Peyer's patch (tissue), 4 donors: ENCODE results near the gene SIAH1.

ENCODE experiments used
- POLR2A ChIP-seq, 2 donors: fragments of 450-650 bp; IDR thresholded peaks; one replicate each; pipeline ENCODE4 v1.5.1; 2017; ENCODE audit warnings: antibody characterized with exemption in 2 of 2, mild to moderate bottlenecking in 2 of 2, moderate library complexity in 2 of 2
- TF ChIP-seq, protein P1 (sequence below), 6 experiments: fragments of 450-650 bp in 4 of 6; fragments of 200-600 bp in 2 of 6; sonication (generic) in 1 of 6; IDR thresholded peaks; one replicate each; pipeline ENCODE4 v1.5.1; 2017 to 2019; ENCODE audit warnings: antibody characterized with exemption in 6 of 6, mild to moderate bottlenecking in 3 of 6, moderate library complexity in 1 of 6

DNA sequence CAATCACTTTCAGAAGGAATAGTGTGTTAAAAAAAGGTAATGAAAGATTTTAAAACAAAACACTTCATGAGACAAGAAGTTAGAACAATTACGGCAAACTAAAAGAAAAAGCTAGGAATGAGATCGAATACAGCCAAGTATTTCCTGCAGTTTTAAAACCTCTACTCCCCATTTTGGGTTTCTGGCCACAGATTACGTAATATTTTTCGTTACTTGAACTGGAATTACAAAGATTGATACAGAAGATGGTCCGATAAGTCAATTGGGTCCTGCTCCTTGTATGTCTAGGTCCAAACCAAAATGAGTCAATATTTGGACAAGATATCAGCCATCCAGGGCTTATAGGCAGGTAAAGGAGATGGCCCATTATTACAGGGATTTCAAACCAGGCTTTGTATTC lies 52.2 kb downstream of the SIAH1 start:
- TF ChIP-seq, protein P1, sequence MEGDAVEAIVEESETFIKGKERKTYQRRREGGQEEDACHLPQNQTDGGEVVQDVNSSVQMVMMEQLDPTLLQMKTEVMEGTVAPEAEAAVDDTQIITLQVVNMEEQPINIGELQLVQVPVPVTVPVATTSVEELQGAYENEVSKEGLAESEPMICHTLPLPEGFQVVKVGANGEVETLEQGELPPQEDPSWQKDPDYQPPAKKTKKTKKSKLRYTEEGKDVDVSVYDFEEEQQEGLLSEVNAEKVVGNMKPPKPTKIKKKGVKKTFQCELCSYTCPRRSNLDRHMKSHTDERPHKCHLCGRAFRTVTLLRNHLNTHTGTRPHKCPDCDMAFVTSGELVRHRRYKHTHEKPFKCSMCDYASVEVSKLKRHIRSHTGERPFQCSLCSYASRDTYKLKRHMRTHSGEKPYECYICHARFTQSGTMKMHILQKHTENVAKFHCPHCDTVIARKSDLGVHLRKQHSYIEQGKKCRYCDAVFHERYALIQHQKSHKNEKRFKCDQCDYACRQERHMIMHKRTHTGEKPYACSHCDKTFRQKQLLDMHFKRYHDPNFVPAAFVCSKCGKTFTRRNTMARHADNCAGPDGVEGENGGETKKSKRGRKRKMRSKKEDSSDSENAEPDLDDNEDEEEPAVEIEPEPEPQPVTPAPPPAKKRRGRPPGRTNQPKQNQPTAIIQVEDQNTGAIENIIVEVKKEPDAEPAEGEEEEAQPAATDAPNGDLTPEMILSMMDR (IDR thresholded peaks at IDR 0.05) = no peak
- no peak for TF ChIP-seq POLR2A (IDR thresholded peaks at IDR 0.05)
